GM19099 (cell line): ENCODE data around the gene CTNNA1.

ENCODE experiments used
- POLR2A ChIP-seq: IDR thresholded peaks from 3 replicates; pipeline ENCODE4 v1.6.1; 2011; ENCODE audit warnings: low read depth; ENCODE audit not compliant: insufficient read length; ENCODE audit errors: extremely low read depth

CTNNA1 gene

DNA sequence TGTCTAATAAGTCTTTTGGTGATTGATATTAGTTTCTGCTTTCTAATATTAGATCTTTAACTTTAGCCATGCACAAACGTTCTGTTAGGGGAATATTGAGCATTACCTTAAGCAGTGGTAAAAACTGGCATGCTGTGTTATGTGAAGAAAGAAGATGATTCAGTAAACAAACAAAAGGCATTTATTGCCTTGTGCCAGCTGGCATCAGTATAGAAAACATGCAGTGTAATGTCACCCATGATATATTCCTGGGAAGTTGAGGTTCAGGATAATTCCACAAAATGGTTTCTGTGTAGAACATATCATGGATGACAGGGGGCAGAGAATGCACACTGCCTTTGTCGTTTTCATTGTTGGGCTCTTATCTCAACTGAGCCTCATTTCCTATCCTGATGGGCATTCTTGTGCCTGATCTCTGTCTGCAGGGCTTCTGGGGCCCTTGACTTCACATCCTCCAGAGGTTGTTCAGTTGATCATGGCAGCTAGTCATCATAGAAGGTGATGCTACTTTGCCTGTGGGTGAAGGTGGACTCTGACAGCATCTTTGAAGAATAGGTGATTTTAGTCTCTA, 97.7 kb downstream of the CTNNA1 start:
- no peak for TF ChIP-seq POLR2A

DNA sequence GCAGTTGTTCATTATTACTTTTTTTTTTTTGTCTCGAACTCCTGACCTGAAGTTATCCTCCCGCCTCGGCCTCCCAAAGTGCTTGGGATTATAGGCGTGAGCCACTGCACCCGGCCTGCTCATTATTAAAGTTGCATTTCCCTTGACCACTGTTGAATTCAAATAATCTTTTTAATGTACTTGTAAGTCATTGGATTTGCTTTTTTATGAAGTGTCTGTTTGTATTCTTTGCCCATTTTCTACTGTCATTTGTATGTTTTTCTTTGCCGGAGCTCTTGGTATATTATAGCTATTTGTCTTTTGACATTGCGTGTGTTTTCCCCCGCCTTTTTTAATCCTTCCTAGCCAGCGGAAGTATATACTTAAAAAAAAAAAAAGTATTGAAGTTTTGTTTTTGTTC, 99.9 kb downstream of the CTNNA1 start:
- no peak for TF ChIP-seq POLR2A

DNA sequence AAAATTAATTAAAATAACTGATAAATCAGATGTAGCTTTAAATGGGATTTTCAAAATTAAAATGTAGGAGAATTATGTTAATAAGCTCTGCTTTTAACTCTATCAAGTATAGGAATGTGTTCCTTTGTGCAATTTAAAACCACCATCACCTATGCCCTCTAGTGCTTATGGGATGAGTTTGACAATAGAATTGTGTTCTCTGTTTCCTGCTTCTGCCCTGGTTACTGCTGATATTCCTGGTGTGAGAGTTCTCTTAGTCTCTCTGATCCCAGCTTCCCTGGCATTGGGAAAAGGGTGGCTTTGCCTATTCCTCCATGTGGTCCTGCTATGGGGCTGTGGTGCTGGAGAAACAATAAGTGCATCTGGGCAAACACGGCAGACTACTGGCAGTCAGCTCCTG, 113.8 kb downstream of the CTNNA1 start:
- no peak for TF ChIP-seq POLR2A

DNA sequence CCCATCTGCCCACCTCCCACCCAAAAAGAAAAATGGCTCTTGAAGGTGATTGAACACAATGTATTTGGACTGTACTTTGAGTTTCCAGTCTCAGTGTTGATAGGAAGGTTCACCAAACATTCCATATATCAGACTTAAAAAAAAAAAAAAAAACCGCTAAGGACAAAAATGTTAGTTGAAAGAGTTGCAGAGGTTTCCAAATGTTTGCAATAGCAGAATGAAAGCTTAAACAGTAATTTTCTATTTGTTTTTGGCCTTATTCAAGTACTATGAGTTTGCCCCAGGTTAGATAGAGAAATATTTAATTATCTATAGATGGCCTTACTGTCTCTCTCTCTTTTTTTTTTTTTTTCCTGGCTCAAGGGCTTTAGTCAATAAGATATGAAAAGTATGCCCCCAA, 115.8 kb downstream of the CTNNA1 start:
- no peak for TF ChIP-seq POLR2A

DNA sequence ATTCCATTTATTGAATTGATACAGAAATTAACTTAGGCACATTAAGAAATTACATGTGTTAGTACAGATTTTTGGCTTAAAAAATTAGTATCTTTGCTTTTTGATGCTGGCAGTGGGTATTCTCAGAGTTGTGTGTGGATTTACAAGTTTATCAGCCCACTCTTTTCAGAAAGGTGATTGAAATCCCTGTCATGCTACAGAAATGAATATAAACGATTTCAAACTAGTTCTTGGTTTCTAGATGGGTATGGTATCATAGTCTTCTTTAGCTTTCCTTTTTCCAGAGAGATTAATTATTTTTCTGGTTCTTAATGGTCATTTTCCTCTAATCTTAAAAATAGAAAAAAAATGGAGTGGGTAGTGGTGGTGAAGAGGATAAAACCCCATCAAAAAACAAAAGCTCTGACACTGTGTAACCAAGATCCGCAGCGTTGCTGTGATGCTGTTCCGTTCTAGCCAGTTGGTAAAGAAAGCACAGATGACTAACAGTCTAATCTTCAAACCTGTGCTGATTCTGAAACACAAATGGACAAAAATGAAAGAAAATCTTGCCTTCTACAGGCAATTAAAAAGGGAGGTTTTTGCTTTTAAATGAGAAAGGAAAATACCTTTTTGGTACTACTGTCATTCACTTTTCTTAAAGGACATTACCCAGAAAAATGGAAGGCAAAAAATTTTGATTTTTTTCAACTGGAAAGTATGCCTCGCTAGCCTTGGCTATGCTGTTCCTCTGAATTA, 116.7 kb downstream of the CTNNA1 start:
- no peak for TF ChIP-seq POLR2A

DNA sequence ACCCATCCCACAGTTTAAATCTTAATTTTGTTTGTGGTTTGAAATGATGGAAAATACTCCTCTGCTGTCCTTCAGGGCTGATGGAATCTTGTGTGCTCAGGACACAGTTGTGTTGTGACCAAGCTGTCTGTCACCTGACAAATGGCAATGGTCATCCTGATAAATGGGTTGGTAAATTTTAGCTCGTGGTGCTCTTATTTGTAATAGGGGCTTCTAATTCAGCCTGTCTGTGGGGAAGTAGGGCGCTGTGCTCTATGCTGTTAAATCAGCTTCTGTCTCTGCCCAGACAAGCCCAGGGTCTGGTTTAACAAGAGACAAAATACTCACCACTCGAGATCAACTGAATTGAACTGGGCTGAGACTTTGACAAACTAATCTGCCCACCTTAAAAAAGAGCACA, 117.4 kb downstream of the CTNNA1 start:
- TF ChIP-seq POLR2A = no peak

DNA sequence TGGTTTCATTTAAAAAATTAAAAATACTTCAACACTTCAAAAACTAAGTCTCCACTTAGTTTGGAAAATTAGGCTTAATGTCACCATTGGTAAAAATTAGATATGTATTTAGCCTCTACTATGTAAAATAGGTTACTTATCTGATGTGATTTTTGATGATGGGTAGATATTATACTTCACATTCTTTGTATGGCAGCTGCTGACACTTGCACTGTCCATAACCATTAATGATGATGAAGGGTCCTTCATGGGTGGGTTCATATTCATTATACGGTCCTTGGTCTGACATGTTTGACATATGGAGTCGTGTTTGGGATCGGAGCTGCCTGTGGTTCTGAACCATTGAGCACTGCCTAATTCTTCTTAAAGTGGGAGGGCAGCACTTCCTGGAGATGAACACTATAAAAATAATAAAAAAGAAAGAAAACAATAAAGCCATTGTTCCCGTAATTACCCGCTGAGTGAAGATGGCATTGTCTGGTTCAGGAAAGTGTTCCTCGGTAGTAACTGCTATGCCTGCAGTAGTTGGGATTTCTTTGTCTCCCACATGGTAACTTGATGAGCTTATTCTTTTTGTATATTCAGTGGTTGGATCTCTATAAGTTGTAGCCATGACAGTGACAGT, 119.7 kb downstream of the CTNNA1 start:
- no peak for TF ChIP-seq POLR2A

DNA sequence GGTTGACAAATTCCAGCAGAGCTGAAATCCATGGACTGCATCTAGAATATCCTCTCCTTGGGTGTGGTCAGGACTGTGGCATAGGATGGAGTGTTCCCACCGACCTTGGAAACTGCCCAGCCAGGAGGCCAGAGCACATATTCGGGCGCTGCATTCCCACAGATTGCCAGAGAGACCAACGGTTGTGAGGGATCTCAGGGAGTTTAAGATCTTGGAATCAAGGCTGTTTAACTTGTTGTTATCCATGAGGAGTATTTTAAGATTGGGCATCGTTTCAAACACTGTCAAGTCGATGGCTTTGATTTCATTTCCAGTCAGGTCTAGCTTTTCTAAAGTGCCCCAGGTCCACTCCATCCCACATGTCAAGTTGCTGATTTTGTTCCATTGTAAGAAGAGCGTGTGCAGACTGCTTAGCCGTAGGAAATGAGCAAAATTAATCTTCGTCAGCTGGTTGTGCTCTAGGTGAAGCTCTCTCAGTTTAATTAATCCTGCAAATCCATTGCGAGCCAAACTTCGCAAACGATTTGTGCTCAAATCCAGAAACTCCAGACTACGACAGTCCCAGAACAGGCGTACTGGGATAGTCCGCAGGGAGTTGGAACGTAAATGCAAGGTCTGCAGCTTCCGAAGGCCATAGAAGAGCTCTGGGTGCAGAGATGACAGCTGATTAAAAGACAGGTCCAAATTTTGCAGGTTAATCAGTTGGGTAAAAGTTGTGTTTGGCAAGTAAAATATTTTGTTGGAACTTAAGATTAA, 120.4 kb downstream of the CTNNA1 start:
- no peak for TF ChIP-seq POLR2A

DNA sequence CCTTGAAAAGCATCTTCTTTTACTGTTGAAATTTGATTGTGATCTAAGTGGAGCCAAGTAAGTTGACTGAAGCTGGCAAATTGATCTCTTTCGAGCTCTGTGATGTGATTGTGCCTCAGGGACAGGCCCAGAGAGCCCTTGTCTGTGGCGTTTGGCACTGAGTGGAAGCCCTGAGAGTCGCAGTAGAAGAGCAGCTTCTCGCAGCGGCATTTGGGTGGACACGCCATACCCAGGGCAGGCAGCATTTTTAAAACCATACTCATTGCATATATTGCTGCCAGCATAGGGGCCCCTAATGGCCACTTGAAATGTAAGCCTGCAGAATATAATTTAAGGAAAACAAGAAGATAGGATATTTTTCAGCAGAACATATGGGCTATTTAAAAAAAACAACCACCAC, 121.0 kb downstream of the CTNNA1 start:
- TF ChIP-seq POLR2A = no peak

DNA sequence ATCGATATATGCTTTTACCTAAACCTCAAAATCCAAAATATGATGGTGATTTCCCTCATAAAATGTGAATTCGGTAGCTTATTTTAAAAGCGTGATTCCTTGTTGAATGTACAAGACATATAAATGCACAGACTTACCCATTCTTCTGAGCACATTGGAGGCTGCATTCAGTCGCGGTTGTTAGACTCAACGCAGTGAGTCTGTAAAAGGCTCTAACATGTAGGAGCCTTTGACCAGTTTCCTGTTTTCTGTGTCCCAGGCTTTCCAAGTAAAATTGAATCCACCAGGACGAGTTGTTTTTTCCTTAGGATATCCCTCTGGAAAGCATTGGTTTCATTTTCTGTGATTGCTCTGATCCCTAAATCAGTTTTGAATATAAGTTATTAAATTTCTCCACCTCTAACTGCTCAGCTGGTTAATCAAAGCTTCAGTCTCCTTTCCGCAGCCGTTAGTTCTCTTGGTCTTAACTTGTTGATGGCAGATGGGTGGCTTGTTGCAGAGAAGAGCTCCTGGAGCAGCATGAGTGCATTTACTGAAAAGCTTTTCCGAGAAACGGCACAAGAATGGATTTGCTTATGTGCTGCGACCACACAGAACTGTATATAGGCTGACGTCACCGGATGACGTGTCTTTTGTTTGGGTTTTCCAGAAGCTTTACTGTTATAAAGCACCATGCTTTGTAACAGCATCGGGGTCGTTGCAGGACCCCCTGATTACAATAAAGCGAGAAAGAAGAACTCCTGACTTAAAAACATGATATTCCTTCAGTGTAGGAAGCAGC, 121.7 kb downstream of the CTNNA1 start, which contains the start of gene LRRTM2:
Gene LRRTM2 (minus strand): TSS at position 565 of the 781 bp plus-strand sequence. CDS start 424 bp downstream, at position 141.
- TF ChIP-seq POLR2A = no peak

DNA sequence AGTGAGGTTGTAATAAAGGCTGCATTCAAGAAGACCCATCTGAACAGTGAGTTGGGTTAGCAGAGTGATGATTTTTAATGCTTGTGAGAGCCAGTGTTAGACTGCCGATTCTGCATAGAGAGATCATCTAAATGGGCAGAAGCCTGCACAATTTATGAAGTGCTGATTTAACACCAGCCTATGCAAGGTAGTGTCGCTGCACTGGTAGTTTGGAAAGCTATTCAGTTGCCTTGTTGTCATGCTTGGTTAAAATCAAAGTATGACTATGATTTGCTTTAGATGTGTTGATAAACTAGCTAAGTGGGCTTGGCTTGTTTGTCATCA, 122.3 kb downstream of the CTNNA1 start:
- TF ChIP-seq POLR2A = no peak

DNA sequence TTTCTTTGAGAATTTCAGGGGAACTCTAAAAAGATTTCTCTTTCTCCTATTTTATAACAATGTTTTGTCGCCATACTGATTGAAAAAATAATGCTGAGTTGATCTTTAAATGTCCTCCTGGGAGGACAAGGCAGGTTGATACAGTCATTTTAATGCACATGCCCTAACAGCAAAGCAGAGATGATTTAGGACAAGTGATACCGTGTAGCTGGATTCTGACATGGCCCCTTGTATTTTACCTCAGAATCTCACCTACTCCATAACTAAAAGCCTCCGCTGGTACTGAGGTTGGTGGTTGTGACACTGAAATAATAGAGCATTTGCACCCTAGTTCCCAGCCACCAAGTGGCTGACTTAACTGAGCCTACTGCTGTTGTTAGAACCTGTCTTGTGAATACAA, 122.7 kb downstream of the CTNNA1 start:
- no peak for TF ChIP-seq POLR2A

DNA sequence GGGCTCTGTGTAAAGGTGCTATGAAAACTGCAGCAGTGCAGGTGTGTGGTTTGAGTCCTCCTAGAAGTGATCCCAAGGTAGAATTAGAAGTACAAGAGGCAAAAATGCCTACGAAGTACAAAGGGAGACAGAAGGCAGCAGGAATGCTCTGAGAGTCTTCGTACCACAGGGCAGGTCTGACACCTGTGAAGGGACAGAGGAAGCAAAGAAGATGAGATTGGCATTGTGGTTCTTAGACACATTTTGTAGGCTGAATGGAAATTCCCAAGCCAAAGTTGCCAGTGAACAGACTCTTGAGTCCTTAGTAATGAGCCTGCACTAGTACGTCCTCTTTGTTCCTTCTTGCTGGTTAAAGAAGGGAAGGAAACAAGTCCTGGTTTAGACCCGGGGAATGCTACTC, 123.6 kb downstream of the CTNNA1 start:
- no peak for TF ChIP-seq POLR2A

DNA sequence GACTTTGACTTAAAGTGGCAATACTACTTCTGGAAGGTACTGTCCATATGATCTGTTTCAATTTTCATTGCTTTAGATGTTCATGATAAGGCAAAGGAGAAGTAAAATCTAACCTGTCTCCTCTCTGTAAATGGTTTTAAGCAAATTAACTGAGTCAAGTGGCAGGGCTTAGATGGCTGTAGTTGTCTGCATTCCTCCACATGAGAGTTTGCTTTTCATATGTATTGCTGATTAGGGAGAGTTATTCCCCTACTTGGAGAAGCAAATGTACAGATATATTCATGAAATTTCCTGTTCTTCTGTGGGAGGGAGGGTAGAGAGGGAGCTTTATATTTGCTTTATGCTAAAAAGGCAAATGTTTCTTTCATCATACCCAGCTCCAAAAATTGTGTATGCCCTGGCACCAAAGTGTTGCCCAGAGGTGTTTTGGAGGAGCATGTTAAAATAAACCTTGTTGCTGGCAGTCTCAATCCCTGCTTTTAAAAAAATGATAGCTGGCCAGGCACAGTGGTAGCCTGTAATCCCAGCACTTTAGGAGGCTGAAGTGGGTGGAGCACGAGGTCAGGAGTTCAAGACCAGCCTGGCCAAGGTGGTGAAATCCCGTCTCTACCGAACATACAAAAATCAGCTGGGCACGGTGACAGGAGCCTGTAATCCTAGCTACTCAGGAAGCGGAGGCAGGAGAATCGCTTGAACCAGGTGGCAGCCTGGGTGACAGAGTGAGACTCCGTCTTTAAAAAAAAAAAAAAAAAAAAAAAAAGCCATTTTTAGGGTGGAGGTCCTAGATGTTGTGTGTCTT, 125.4 kb downstream of the CTNNA1 start:
- TF ChIP-seq POLR2A = no peak
